Vagina (tissue), 2 donors: Measurements from ENCODE around the gene MAP7D3. TPM values are rescaled to one million over a fixed set of nuclear protein-coding genes. Genes with fewer than 3 reads are reported as not detected.

Experiments
- DNase-seq, 2 donors: peaks; one replicate each; pipeline ENCODE4 v3.0.0-alpha.2; 2017; ENCODE audit errors: extremely low spot score in 2 of 2
- H3K27ac ChIP-seq: fragments of 200-600 bp; sonication (generic); one replicate; pipeline ENCODE4 v1.5.1; 2019
- H3K27me3 ChIP-seq: fragments of 200-600 bp; sonication (generic); one replicate; pipeline ENCODE4 v1.5.1; 2019
- H3K36me3 ChIP-seq, 2 donors: fragments of 200-600 bp; sonication (generic); one replicate each; pipeline ENCODE4 v1.5.1; 2017 to 2019
- H3K4me1 ChIP-seq: fragments of 200-600 bp; sonication (generic); one replicate; pipeline ENCODE4 v1.5.1; 2019
- H3K4me3 ChIP-seq, 2 donors: fragments of 200-600 bp; sonication (generic); 1 replicate in 1 of 2; 2 replicates in 1 of 2; pipeline ENCODE4 v1.5.1; 2016 to 2019
- H3K9me3 ChIP-seq: fragments of 200-600 bp; sonication (generic); one replicate; pipeline ENCODE4 v1.5.1; 2019
- POLR2A ChIP-seq, 2 donors: fragments of 450-650 bp; IDR thresholded peaks; one replicate each; pipeline ENCODE4 v1.6.1; 2017; ENCODE audit warnings: antibody characterized with exemption in 2 of 2, mild to moderate bottlenecking in 2 of 2, moderate library complexity in 2 of 2
- POLR2AphosphoS5 ChIP-seq, 2 donors: sonication (generic); formaldehyde crosslinking; IDR thresholded peaks; one replicate each; pipeline ENCODE4 v1.9.0; 2017; ENCODE audit warnings: antibody characterized with exemption in 2 of 2, mild to moderate bottlenecking in 2 of 2, low read depth in 1 of 2; ENCODE audit not compliant: insufficient read depth in 1 of 2
- intact Hi-C: fragments of 100-400 bp; cut with DNase I; formaldehyde crosslinking; loops from one replicate; pipeline ENCODE4 v1.15.1; 2023
- total RNA-seq: library from RNA; depleted of rRNA; stranded (reverse); fragments of >200 nt; gene quantifications from one replicate; pipeline ENCODE4 v1.2.3, GENCODE V29; 2016
- TF ChIP-seq, protein P1 (sequence below), 3 experiments: fragments of 450-650 bp in 2 of 3; fragments of 200-600 bp in 1 of 3; sonication (generic) in 1 of 3; IDR thresholded peaks; one replicate each; pipeline ENCODE4 v1.5.1; 2017 to 2019; ENCODE audit warnings: antibody characterized with exemption in 3 of 3, mild to moderate bottlenecking in 2 of 3, moderate library complexity in 2 of 3

Gene MAP7D3
- total RNA-seq, 1 donor from 2014 or later: 15.0 TPM

DNA sequence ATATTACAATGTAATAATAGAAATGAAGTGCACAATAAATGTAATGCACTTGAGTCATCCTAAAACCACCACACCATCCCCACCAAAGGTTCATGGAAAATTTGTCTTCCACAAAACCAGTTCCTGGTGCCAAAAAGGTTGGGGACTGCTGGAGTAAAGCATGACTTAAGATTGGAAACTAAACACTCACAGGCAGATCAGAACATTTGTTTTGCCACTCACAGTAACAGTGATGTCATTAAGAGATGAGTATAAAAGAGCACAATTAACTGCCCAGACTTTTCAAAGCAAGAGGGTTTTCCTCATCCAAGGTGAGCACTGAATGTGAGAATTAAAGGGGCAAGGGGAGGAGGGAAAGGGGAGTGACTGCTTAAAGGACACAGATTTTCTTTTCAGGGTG, 35.6 kb downstream of the MAP7D3 start:
- intact Hi-C loops: no loop called here
- no peak overlapping the region for H3K27ac ChIP-seq
- no peak for DNase-seq

DNA sequence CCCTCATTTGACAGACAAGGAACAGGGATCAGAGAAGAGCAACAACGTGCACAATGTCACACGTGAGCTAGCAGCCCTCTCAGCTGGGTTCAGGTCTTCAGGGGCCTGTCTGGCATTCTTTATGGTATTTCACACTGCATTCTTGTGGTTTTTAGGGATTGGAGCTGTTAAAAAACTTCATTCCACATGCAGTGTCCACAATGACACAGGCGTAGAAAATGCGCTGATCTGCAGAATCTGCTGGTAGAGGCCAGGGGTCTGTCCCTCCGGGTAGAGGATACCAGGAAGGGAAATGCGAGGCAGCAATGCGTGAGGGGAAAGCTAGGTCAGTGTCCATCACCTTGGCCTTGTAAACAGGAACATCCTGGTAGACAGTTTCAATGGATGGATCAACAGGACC, 36.6 kb downstream of the MAP7D3 start:
- Histone ChIP-seq H3K27ac (peak overlapping the region; percentile 5), H3K4me1 (peaks cover 7% of the 10 kb centered on the region), H3K4me3 (no peak overlapping the region), H3K27me3 (no peaks in the 10 kb centered on the region), H3K9me3 (no peaks in the 10 kb centered on the region), H3K36me3 (peaks cover 0 to 4% of the 10 kb centered on the region in 2 donors)
- TF ChIP-seq POLR2AphosphoS5 (IDR thresholded peaks at IDR 0.05; ENCODE audit: insufficient read depth in 1 of 2, low read depth in 1 of 2) (no peak), POLR2A (IDR thresholded peaks at IDR 0.05) (no peak)
- TF ChIP-seq, protein P1, sequence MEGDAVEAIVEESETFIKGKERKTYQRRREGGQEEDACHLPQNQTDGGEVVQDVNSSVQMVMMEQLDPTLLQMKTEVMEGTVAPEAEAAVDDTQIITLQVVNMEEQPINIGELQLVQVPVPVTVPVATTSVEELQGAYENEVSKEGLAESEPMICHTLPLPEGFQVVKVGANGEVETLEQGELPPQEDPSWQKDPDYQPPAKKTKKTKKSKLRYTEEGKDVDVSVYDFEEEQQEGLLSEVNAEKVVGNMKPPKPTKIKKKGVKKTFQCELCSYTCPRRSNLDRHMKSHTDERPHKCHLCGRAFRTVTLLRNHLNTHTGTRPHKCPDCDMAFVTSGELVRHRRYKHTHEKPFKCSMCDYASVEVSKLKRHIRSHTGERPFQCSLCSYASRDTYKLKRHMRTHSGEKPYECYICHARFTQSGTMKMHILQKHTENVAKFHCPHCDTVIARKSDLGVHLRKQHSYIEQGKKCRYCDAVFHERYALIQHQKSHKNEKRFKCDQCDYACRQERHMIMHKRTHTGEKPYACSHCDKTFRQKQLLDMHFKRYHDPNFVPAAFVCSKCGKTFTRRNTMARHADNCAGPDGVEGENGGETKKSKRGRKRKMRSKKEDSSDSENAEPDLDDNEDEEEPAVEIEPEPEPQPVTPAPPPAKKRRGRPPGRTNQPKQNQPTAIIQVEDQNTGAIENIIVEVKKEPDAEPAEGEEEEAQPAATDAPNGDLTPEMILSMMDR (IDR thresholded peaks at IDR 0.05): no peak
- intact Hi-C loops: no loop called here
- peak in 1 of 2 donors; percentile 80 for DNase-seq

More for the DNA sequence above, 35.6 kb downstream of the MAP7D3 start:
- TF ChIP-seq POLR2A (IDR thresholded peaks at IDR 0.05) (no peak), POLR2AphosphoS5 (IDR thresholded peaks at IDR 0.05; ENCODE audit: insufficient read depth in 1 of 2, low read depth in 1 of 2) (no peak)
- TF ChIP-seq, protein P1 (IDR thresholded peaks at IDR 0.05): no peak
- Histone ChIP-seq H3K9me3 (no peaks in the 10 kb centered on the region), H3K4me1 (peaks cover 7% of the 10 kb centered on the region), H3K27me3 (no peaks in the 10 kb centered on the region), H3K36me3 (peaks cover 0 to 4% of the 10 kb centered on the region in 2 donors), H3K4me3 (no peak overlapping the region)

DNA sequence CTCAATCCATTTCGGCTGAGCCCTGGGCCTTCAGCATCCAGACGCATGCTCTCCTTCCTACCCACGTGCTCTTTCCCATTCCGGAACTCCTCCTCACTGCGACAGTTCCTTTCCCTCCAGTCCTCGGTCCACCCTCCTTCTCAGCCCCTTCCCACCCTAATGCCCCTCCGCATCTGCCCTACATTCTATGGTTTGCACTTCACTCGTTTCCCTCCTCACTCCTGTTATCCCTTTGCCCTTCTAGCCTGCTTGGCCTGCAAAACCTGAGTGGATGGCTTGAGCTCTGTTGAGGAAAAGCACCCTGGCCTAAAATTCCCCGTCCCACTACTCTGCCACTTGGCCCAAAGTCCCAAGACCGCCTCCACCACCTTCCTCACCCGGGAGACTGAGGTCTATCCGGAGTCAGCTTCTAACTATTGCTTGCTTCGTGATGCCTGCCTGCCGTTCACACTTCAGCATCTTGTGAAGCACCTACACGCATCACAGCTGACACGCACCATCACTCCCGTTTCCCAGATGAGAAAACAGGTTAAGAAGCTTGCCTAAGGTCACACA, 38.6 kb downstream of the MAP7D3 start:
- Histone ChIP-seq H3K4me1 (peaks cover 18% of the 10 kb centered on the region), H3K4me3 (no peak overlapping the region), H3K9me3 (no peaks in the 10 kb centered on the region), H3K27me3 (no peaks in the 10 kb centered on the region), H3K27ac (no peak overlapping the region), H3K36me3 (no peaks in the 10 kb centered on the region)
- no peak for DNase-seq
- intact Hi-C loops: no loop called here
- TF ChIP-seq POLR2A (IDR thresholded peaks at IDR 0.05) (no peak), POLR2AphosphoS5 (IDR thresholded peaks at IDR 0.05; ENCODE audit: insufficient read depth in 1 of 2, low read depth in 1 of 2) (no peak)
- TF ChIP-seq, protein P1 (IDR thresholded peaks at IDR 0.05): no peak

DNA sequence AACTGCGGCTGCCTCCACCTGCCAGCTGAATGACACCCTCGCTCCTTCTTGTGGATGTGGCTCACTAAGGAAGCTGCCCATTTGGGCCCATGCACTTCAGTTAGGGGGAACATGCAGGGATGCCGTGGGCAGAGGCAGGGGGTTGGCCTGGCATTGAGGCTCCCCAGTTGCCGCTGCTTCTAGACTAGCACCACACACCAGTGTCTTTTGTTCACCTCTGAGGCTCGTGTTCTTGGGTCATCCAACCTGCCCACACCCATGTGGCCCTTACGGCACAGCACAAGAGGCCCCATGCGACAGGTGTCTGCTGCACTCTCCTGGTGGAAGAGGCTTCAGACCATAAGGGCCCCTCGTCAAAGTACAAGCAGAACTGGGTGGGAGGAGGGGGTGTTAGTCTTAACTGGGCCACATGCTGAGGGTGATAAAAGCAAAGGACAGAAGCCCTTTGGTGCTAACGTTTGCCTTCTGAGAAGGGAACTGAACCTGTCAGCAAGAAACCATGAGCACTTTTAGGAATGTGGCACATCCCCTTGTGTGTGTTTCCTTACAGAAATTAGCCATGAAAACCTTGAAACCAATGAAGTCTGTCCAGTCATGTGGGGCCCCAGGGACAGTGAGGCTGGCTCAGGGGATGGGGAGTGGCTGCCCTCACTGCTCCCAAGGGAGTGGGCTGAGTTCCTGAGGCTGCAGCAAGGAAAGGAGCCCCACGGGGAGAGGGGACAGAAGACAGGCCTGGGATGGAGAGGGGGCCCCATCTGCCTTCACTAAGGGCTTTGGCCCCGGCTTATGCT, 39.2 kb downstream of the MAP7D3 start:
- no peak for DNase-seq
- H3K27ac ChIP-seq: no peak overlapping the region

More for the DNA sequence above, 39.2 kb downstream of the MAP7D3 start:
- Histone ChIP-seq H3K27me3 (no peaks in the 10 kb centered on the region), H3K4me1 (peaks cover 18% of the 10 kb centered on the region), H3K4me3 (no peak overlapping the region), H3K36me3 (peaks cover 0 to 3% of the 10 kb centered on the region in 2 donors), H3K9me3 (no peaks in the 10 kb centered on the region)
- intact Hi-C loops: no loop called here
- TF ChIP-seq, protein P1 (IDR thresholded peaks at IDR 0.05): no peak
- no peak for TF ChIP-seq POLR2A (IDR thresholded peaks at IDR 0.05)
- TF ChIP-seq POLR2AphosphoS5 (IDR thresholded peaks at IDR 0.05; ENCODE audit: insufficient read depth in 1 of 2, low read depth in 1 of 2): peak in 1 of 2 donors; percentile 34
